Posterior cingulate gyrus (tissue), 11 donors: ENCODE results near the gene ELMO1.

Experiments
- DNase-seq, 10 donors: peaks; one replicate each; pipeline versions ENCODE4 v3.0.0 to v3.0.0-alpha.2; 2020 to 2021; ENCODE audit warnings: mixed read lengths in 3 of 10
- intact Hi-C: fragments of 100-400 bp; cut with DNase I; formaldehyde crosslinking; loops from one replicate; pipeline ENCODE4 v1.15.1; 2023

The ELMO1 gene

GRCh38 chr7:36863901-36864701 is 584.6 kb downstream of the ELMO1 start:
- DNase-seq = no peak
- intact Hi-C loops = no loop called here

DNA sequence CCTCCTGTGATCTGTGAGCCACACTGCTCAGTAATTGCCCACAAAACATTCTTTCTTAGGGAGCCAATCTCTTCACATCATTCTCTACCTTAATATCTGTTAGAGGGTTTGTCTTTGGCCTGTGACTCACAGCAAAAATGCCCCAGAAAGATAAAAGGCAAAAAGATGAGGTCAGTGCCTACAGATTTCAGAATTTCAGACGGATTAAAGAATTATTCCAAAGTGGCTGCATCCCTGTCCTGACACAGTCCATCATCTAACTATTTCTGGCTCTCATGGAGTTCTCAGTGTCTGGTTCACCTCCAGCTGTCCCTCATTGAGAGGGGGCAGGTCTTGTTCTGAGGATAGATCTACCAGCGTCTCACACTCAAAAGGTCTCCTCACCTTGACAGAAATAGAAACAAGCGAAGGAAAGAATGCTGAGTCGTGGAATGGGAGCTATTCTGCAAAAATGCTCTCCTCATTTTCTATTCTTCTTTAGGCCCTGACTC is 585.8 kb downstream of the ELMO1 start:
- intact Hi-C loops = no loop called here
- DNase-seq = no peak

GRCh38 chr7:36861656-36862055 is 587.0 kb downstream of the ELMO1 start:
- intact Hi-C loops = no loop called here

GRCh38 chr7:36860681-36861080 is 588.0 kb downstream of the ELMO1 start:
- intact Hi-C loops = no loop called here
- no peak for DNase-seq

More at GRCh38 chr7:36861656-36862055, 587.0 kb downstream of the ELMO1 start:
- DNase-seq = peak in 1 of 10 donors; percentile 72

DNA sequence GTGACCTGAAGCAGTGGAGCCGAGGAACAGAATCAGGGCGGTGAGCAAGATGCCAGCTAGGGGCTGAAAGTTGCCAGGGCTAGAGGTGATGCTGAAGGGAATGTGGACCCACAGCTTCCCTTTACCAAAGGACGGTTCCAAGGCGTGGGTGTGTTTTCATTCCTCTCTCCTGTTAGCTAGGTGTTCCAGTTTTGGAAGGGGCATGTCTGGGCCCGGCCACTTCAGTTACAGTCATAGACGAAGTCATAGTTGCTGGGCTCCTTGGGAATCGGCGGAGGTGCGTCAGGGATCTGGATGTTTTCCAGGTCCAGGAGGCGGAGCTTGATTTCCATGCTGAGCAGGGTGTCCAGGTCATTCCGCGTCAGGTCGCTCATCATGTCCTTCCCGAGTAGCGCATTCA is 593.3 kb downstream of the ELMO1 start:
- peak in 1 of 10 donors; percentile 79 for DNase-seq
- intact Hi-C loops = no loop called here

- intact Hi-C loops = no loop called here
- peak in 1 of 10 donors; percentile 53 for DNase-seq
Measured at GRCh38 chr7:36854652-36855051, 594.0 kb downstream of the ELMO1 start.

- intact Hi-C loops = no loop called here
- DNase-seq = no peak
Measured at GRCh38 chr7:36852931-36853330, 595.7 kb downstream of the ELMO1 start.

GRCh38 chr7:36852017-36852416 is 596.6 kb downstream of the ELMO1 start:
- DNase-seq = no peak
- intact Hi-C loops = no loop called here

GRCh38 chr7:36851382-36851781 is 597.3 kb downstream of the ELMO1 start:
- intact Hi-C loops = no loop called here
- DNase-seq = no peak

DNA sequence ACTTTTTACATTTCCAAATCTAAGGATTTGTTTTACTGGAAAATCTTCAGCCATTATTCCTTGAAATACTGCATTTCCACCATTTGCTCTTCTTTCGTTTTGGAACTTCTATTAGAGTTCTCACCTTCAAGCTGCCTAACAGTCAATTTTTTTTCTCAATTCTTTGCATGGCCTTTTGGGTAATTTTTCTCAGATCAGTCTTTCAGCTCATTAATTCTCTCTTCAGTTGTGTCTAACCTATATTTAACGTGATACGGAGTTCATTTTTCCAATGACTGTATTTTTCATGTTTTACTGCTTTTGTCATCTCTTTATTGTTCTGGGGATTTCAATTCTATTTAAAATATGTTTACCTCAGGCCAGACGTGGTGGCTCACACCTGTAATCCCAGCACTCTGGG is 600.7 kb downstream of the ELMO1 start:
- intact Hi-C loops = no loop called here
- no peak for DNase-seq

DNA sequence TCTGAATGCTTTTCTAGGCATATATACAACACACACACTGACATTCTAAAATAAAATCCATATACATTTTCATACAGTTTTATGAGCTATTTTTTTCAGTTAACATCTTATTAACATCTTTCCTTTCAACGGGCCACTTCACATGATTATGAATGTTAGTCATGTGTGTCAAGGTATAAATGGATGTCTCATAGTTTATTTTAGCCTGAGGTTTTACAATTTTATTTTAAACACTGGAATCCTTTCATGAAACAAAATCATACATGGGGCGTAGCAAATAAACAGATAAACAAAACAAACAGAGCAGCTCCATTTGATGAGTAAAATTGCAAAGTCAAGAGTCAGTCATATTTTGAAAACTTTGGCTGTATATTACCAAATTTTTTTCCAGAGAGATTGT is 604.3 kb downstream of the ELMO1 start:
- no peak for DNase-seq
- intact Hi-C loops = no loop called here

DNA sequence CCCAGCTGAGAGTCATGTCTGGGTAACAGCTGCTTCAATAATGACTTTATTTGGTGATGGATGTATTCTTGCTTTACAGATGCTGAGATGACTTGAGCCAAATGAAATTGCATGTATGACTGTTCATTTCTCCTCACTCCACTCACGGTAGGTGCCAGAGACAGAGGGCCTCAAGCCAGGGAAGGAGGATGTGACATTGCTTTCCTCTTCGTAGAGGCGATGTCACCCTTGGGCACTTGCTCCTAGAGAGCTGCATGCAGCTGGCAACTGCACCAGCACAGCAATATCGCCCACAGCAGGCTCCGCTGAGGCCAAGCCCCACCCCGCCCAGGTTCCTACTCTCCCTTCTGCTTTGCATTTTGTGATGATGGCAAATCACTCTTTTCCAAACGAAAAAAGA is 607.8 kb downstream of the ELMO1 start:
- intact Hi-C loops = no loop called here
- peak in 1 of 10 donors; percentile 76 for DNase-seq

GRCh38 chr7:36838616-36839225 is 609.9 kb downstream of the ELMO1 start:
- DNase-seq = no peak
- intact Hi-C loops = no loop called here

DNA sequence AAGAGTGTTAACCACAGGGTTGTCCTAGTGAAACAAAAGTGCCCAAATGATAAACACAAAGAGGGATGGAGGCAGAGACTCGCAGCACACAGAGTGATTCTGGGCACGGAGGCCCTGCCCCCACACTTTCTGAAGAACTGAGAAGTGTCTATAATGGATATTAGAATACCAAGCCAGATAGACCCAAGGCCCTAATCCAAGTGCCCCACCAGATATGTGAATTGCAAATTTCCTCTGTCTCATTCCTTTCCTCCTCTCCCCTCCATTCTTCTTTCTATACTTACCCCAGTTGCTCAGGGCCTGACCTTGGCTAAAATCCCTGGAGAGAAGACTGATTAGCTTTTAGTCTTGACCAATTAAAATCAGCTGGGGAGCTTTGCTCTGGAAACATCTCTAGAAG is 617.6 kb downstream of the ELMO1 start:
- DNase-seq = no peak

GRCh38 chr7:36827726-36828703 is 620.6 kb downstream of the ELMO1 start:
- no peak for DNase-seq

More for the DNA sequence above, 617.6 kb downstream of the ELMO1 start:
- intact Hi-C loops = no loop called here

DNA sequence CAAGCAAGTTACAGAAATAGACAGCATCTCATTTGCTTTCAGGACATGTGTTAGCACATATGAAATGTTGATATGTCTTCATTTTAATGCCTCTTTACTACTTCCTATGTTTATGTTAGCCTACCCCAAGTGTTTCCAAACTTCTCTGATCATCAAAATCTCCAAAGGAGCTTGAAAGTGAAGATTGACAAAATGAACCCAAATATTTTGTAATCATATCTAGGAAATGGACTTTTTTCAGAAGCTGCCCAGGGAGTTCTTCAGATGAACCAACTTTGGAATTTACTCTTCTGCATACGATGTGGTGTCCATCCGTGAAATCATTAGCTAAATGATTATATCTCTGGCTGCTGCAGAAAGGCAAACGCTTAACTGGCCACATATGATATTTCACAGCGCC is 623.2 kb downstream of the ELMO1 start:
- intact Hi-C loops = no loop called here
- no peak for DNase-seq

More at GRCh38 chr7:36827726-36828703, 620.6 kb downstream of the ELMO1 start:
- intact Hi-C loops = no loop called here

- no peak for DNase-seq
- intact Hi-C loops = no loop called here
Measured at GRCh38 chr7:36823353-36823752, 625.3 kb downstream of the ELMO1 start.

- DNase-seq = no peak
Measured at GRCh38 chr7:36821617-36822016, 627.0 kb downstream of the ELMO1 start.

DNA sequence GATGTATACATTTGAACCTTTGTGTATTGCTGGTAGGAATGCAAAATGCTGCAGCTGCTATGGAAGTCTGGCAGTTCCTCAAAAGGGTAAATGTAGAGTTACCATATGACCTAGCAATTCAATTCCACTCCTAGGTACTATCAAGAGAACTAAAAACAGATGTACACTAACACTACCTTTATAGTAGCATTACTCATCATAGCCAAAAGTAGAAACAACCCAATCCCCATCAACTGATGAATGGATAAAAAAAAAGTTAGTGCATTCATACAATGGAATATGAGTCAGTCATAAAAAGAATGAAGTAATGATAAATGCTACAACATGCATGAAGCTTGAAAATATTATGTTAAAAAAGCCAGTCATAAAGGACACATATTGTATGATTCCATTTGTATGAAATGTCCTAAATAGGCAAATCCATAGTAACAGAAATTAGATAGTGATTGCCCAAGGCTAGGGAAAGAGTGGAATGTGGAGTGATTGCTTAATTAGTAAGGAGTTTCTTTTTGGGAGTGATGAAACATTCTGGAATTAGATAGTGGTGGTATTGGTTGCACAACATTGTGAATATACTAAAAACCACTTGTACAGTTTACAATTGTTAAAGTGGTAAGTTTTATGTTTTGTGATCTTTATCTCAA is 628.0 kb downstream of the ELMO1 start:
- intact Hi-C loops = no loop called here
- DNase-seq = no peak

More at GRCh38 chr7:36821617-36822016, 627.0 kb downstream of the ELMO1 start:
- intact Hi-C loops = no loop called here

DNA sequence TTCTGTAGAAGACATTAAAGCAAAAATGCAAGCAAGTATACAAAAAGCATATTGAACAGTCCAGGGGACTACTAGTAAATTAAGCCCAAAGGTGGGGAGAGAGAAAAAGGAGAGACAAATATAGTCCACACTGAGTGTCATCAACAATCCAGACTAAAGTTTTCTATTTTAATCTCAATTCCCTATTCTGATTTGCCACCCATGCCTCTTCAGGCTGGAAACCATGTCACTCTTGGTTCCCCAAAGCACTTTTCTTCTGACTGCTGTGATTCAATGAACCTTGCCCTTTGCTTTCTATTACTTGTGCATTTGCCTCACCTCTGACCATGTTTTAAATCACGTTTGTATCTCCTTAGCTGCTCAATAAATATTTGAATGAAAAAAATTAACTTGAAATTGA is 629.0 kb downstream of the ELMO1 start:
- intact Hi-C loops = no loop called here

More for the DNA sequence above, 629.0 kb downstream of the ELMO1 start:
- DNase-seq = no peak
